Fibroblast of villous mesenchyme (primary cell): ENCODE measurements around the gene SIDT2. TPM values are rescaled to one million over a fixed set of nuclear protein-coding genes. Genes with fewer than 3 reads are reported as not detected.

Experiments
- DNase-seq: peaks from one replicate; pipeline ENCODE4 v3.0.0-alpha.2; 2010; ENCODE audit warnings: low read depth
- H3K4me3 ChIP-seq: 2 replicates; pipeline ENCODE4 v1.5.1; 2011; ENCODE audit warnings: low read depth, mild to moderate bottlenecking, low read length
- CTCF ChIP-seq: IDR thresholded peaks from 2 replicates; pipeline ENCODE4 v1.5.1; 2012; ENCODE audit warnings: low read depth, mild to moderate bottlenecking, low read length; ENCODE audit not compliant: insufficient read depth
- total RNA-seq: library from RNA; depleted of rRNA; stranded (reverse); fragments of >200 nt; gene quantifications from 2 replicates; pipeline ENCODE4 v1.2.3, GENCODE V29; 2012

The SIDT2 gene
- total RNA-seq, 1 donor, result 24.2 TPM

- DNase-seq, result no peak
- TF ChIP-seq CTCF, result no peak
- peak overlapping the region; percentile 92 for H3K4me3 ChIP-seq
Measured at GRCh38 chr11:117230999-117231841, 52.7 kb downstream of the SIDT2 start.

- no peak for TF ChIP-seq CTCF
- H3K4me3 ChIP-seq, result peak within 1 kb of the TSS; percentile 92
- no peak for DNase-seq
Measured at GRCh38 chr11:117231842-117232091, 53.2 kb downstream of the SIDT2 start, which contains the start of gene PCSK7. Gene PCSK7, minus strand, starts transcription at chr11:117232073. Its CDS starts 2,229 bp downstream, at chr11:117229844.

- peak within 1 kb of the TSS; percentile 92 for H3K4me3 ChIP-seq
- peak; percentile 68 for DNase-seq
- TF ChIP-seq CTCF, result peak; percentile 58
Measured at GRCh38 chr11:117232092-117232878, 53.7 kb downstream of the SIDT2 start, which contains the start of gene RNF214. Gene RNF214, plus strand, starts transcription at chr11:117232671. Its CDS starts 1,602 bp downstream, at chr11:117234273.

- peak overlapping the region; percentile 84 for H3K4me3 ChIP-seq
- no peak for TF ChIP-seq CTCF
- DNase-seq, result no peak
Measured at GRCh38 chr11:117232911-117233409, 54.4 kb downstream of the SIDT2 start.

- no peak for DNase-seq
- no peak overlapping the region for H3K4me3 ChIP-seq
- no peak for TF ChIP-seq CTCF
Measured at GRCh38 chr11:117238221-117238620, 59.7 kb downstream of the SIDT2 start.

GRCh38 chr11:117239295-117239694, 60.8 kb downstream of the SIDT2 start:
- DNase-seq, result peak; percentile 92

More at GRCh38 chr11:117239295-117239694, 60.8 kb downstream of the SIDT2 start:
- TF ChIP-seq CTCF, result peak; percentile 58
- H3K4me3 ChIP-seq, result no peak overlapping the region

Other genes starting within 250 kb of the SIDT2 start
- 14.2 TPM in 2 replicates for gene SIK3, start 80.3 kb upstream of the SIDT2 start, total RNA-seq
- gene PAFAH1B2, start 34.5 kb upstream of the SIDT2 start, total RNA-seq, result 132 and 200 TPM in 2 replicates
- 4,185 and 5,577 TPM in 2 replicates for gene TAGLN, start 20.6 kb downstream of the SIDT2 start, total RNA-seq
- 44.5 and 60.0 TPM in 2 replicates for gene PCSK7, start 53.3 kb downstream of the SIDT2 start, total RNA-seq
- 11.6 and 14.2 TPM in 2 replicates for gene RNF214, start 53.9 kb downstream of the SIDT2 start, total RNA-seq
- gene BACE1-AS, start 112.6 kb downstream of the SIDT2 start, total RNA-seq, result 2.6 and 3.5 TPM in 2 replicates
- gene BACE1, start 137.5 kb downstream of the SIDT2 start, total RNA-seq, result 28.0 and 31.5 TPM in 2 replicates
- 30.3 and 33.7 TPM in 2 replicates for gene CEP164, start 149.1 kb downstream of the SIDT2 start, total RNA-seq